ENCODE results near the gene MYO1C. TPM values are rescaled to one million over a fixed set of nuclear protein-coding genes. Genes with fewer than 3 reads are reported as not detected.
"Not testable (repeated sequence)": the region's sequence is repeated elsewhere in the genome, so short reads cannot be mapped to it uniquely, and the experiment has no call there.

The MYO1C gene
- total and polyA plus RNA-seq, 5 donors from 2014 or later = 7.3 to 33.7 (median 10.6) TPM

- DNase-seq (no peak), ATAC-seq (ENCODE audit: low read depth in 2 of 2) (no peak)
- Histone ChIP-seq H3K36me3 (ENCODE audit: control insufficient read depth, insufficient read depth, low read length) (peaks cover 8% of the 10 kb centered on the region), H3K9me3 (ENCODE audit: control insufficient read depth in 2 of 2, low read length in 2 of 2) (no peaks in the 10 kb centered on the region), H3K4me1 (ENCODE audit: control insufficient read depth, insufficient read depth, low read length, poor library complexity, severe bottlenecking) (peaks cover 30% of the 10 kb centered on the region), H3K4me3 (ENCODE audit: low read depth, low read length) (peak overlapping the region; percentile 86), H3K27me3 (ENCODE audit: control insufficient read depth, insufficient read depth, low read length) (no peaks in the 10 kb centered on the region), H3K27ac (ENCODE audit: insufficient read depth, low read length, poor library complexity, severe bottlenecking) (peak overlapping the region; percentile 93)
- Mint-ChIP-seq H3K9me3 (no peaks in the 10 kb centered on the region), H3K27ac (peak overlapping the region; percentile 39 to 94 (median 92)), H3K27me3 (peaks cover 5% of the 10 kb centered on the region), H3K36me3 (no peaks in the 10 kb centered on the region), H3K4me1 (peaks cover 15 to 58% (median 32%) of the 10 kb centered on the region in 4 donors), H3K4me3 (peak overlapping the region; percentile 91 to 97 (median 93))
These were observed 37.9 kb downstream of the MYO1C start for GRCh38 chr17:1454541-1454940.

- peaks cover 22 to 66% (median 41%) of the 10 kb centered on the region in 4 donors for H3K4me1 Mint-ChIP-seq
- H3K27me3 Mint-ChIP-seq; H3K9me3 Mint-ChIP-seq; ATAC-seq (ENCODE audit: low read depth in 2 of 2); H3K36me3 Mint-ChIP-seq; H3K27ac ChIP-seq (ENCODE audit: insufficient read depth, low read length, poor library complexity, severe bottlenecking); H3K4me3 ChIP-seq (ENCODE audit: low read depth, low read length); DNase-seq; H3K27me3 ChIP-seq (ENCODE audit: control insufficient read depth, insufficient read depth, low read length); H3K9me3 ChIP-seq (ENCODE audit: control insufficient read depth in 2 of 2, low read length in 2 of 2): not testable (repeated sequence)
- peaks cover 30% of the 10 kb centered on the region for H3K4me1 ChIP-seq (ENCODE audit: control insufficient read depth, insufficient read depth, low read length, poor library complexity, severe bottlenecking)
- H3K4me3 Mint-ChIP-seq = peak overlapping the region; percentile 63 to 93 (median 72)
- peaks cover 10% of the 10 kb centered on the region for H3K36me3 ChIP-seq (ENCODE audit: control insufficient read depth, insufficient read depth, low read length)
- peak overlapping the region in 1 of 3 donors; percentile 83 for H3K27ac Mint-ChIP-seq
These were observed 38.8 kb downstream of the MYO1C start for GRCh38 chr17:1453694-1454093.

DNA sequence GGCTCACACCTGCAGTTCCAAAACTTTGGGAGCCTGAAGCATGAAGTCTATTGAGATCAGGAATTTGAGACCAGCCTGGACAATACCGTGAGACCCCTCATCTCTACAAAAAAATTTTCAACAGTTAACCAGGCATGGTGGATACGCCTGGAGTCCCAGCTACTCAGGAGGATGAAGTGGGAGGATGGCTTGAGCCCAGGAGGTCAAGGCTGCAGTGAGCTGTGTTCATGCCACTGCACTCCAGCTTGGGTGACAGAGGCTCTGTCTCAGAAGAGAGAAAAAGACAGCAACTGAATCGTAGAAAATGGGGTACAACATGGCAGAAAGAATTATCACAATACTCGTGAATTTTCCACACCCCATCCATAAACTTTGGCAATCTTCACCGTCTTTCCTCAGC is 39.6 kb downstream of the MYO1C start:
- Mint-ChIP-seq H3K4me3 (peak overlapping the region in 3 of 4 donors; percentile 70 to 93 (median 74)), H3K9me3 (no peaks in the 10 kb centered on the region), H3K4me1 (peaks cover 22 to 72% (median 42%) of the 10 kb centered on the region in 4 donors), H3K36me3 (no peaks in the 10 kb centered on the region), H3K27ac (peak overlapping the region in 2 of 3 donors; percentile 32 to 83), H3K27me3 (peaks cover 5% of the 10 kb centered on the region)
- no peaks in the 10 kb centered on the region for H3K9me3 ChIP-seq (ENCODE audit: control insufficient read depth in 2 of 2, low read length in 2 of 2)
- H3K4me1 ChIP-seq (ENCODE audit: control insufficient read depth, insufficient read depth, low read length, poor library complexity, severe bottlenecking) = peaks cover 32% of the 10 kb centered on the region
- peaks cover 10% of the 10 kb centered on the region for H3K36me3 ChIP-seq (ENCODE audit: control insufficient read depth, insufficient read depth, low read length)
- H3K4me3 ChIP-seq (ENCODE audit: low read depth, low read length) = no peak overlapping the region
- DNase-seq (no peak), ATAC-seq (ENCODE audit: low read depth in 2 of 2) (no peak)
- no peak overlapping the region for H3K27ac ChIP-seq (ENCODE audit: insufficient read depth, low read length, poor library complexity, severe bottlenecking)
- no peaks in the 10 kb centered on the region for H3K27me3 ChIP-seq (ENCODE audit: control insufficient read depth, insufficient read depth, low read length)

DNA sequence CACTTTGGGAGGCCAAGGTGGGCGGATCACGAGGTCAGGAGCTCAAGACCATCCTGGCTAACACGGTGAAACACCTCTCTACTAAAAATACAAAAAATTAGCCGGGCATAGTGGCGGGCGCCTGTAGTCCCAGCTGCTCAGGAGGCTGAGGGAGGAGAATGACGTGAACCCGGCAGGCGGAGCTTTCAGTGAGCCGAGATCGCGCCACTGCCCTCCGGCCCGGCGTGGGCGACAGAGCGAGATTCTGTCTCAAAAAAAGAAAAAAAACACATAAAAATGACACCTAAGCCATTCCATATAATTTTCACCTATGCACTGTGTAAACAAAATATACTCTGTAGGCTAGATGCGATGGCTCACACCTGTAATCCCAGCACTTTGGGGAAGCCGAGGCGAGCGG is 42.2 kb downstream of the MYO1C start:
- not testable (repeated sequence) for H3K9me3 ChIP-seq (ENCODE audit: control insufficient read depth in 2 of 2, low read length in 2 of 2); H3K27me3 Mint-ChIP-seq; H3K9me3 Mint-ChIP-seq; H3K36me3 Mint-ChIP-seq; H3K4me3 ChIP-seq (ENCODE audit: low read depth, low read length); ATAC-seq (ENCODE audit: low read depth in 2 of 2); H3K27ac ChIP-seq (ENCODE audit: insufficient read depth, low read length, poor library complexity, severe bottlenecking); DNase-seq; H3K27ac Mint-ChIP-seq; H3K27me3 ChIP-seq (ENCODE audit: control insufficient read depth, insufficient read depth, low read length)
- H3K36me3 ChIP-seq (ENCODE audit: control insufficient read depth, insufficient read depth, low read length) = peaks cover 13% of the 10 kb centered on the region
- Mint-ChIP-seq H3K4me3 (peak overlapping the region in 1 of 4 donors; percentile 56), H3K4me1 (peaks cover 28 to 82% (median 54%) of the 10 kb centered on the region in 4 donors)
- peaks cover 35% of the 10 kb centered on the region for H3K4me1 ChIP-seq (ENCODE audit: control insufficient read depth, insufficient read depth, low read length, poor library complexity, severe bottlenecking)

DNA sequence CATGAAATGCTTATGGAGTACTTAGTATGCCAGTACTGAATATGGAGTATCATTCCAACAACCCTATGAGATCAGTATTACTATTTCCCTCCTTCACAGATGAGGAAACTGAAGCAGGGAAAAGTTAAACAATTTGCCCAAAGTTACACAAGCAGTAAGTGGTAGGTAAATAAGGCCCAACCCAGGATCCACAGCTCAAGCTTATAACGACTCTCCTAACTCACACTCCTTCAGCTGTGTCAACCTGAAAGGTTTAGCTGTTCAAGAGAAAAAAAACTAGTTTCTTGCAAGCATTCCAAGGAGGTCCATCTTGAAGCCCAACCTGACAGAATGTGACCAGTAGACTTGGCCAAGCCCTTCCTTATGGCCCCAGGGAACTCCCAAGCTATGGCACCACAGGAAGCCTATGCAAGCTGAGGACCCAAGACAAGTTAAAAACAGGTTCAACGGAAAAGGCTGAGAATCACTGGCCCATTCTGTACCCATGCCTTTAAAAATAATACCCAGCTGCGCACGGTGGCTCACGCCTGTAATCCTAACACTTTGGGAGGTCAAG is 43.0 kb downstream of the MYO1C start:
- Histone ChIP-seq H3K27ac (ENCODE audit: insufficient read depth, low read length, poor library complexity, severe bottlenecking) (no peak overlapping the region), H3K9me3 (ENCODE audit: control insufficient read depth in 2 of 2, low read length in 2 of 2) (no peaks in the 10 kb centered on the region), H3K4me3 (ENCODE audit: low read depth, low read length) (no peak overlapping the region), H3K36me3 (ENCODE audit: control insufficient read depth, insufficient read depth, low read length) (peaks cover 13% of the 10 kb centered on the region), H3K4me1 (ENCODE audit: control insufficient read depth, insufficient read depth, low read length, poor library complexity, severe bottlenecking) (peaks cover 27% of the 10 kb centered on the region), H3K27me3 (ENCODE audit: control insufficient read depth, insufficient read depth, low read length) (no peaks in the 10 kb centered on the region)
- H3K36me3 Mint-ChIP-seq = peaks cover 3% of the 10 kb centered on the region
- no peaks in the 10 kb centered on the region for H3K9me3 Mint-ChIP-seq
- H3K27ac Mint-ChIP-seq = peak overlapping the region in 2 of 3 donors; percentile 28 to 63
- H3K4me3 Mint-ChIP-seq = peak overlapping the region in 2 of 4 donors; percentile 1 to 17
- H3K4me1 Mint-ChIP-seq = peaks cover 28 to 78% (median 52%) of the 10 kb centered on the region in 4 donors
- DNase-seq = no peak
- H3K27me3 Mint-ChIP-seq = no peaks in the 10 kb centered on the region
- no peak for ATAC-seq (ENCODE audit: low read depth in 2 of 2)

GRCh38 chr17:1447052-1447451 is 45.4 kb downstream of the MYO1C start:
- Histone ChIP-seq H3K4me3 (ENCODE audit: low read depth, low read length) (no peak overlapping the region), H3K27me3 (ENCODE audit: control insufficient read depth, insufficient read depth, low read length) (no peaks in the 10 kb centered on the region), H3K36me3 (ENCODE audit: control insufficient read depth, insufficient read depth, low read length) (peaks cover 5% of the 10 kb centered on the region), H3K27ac (ENCODE audit: insufficient read depth, low read length, poor library complexity, severe bottlenecking) (no peak overlapping the region), H3K4me1 (ENCODE audit: control insufficient read depth, insufficient read depth, low read length, poor library complexity, severe bottlenecking) (peaks cover 13% of the 10 kb centered on the region), H3K9me3 (ENCODE audit: control insufficient read depth in 2 of 2, low read length in 2 of 2) (no peaks in the 10 kb centered on the region)
- Mint-ChIP-seq H3K9me3 (no peaks in the 10 kb centered on the region), H3K36me3 (peaks cover 3% of the 10 kb centered on the region), H3K4me1 (peaks cover 19 to 59% (median 40%) of the 10 kb centered on the region in 4 donors), H3K4me3 (peak overlapping the region in 3 of 4 donors; percentile 22 to 58 (median 24)), H3K27me3 (no peaks in the 10 kb centered on the region), H3K27ac (peak overlapping the region in 2 of 3 donors; percentile 34 to 78)
- ATAC-seq (ENCODE audit: low read depth in 2 of 2) (no peak), DNase-seq (peak in 1 of 3 donors; percentile 36)

DNA sequence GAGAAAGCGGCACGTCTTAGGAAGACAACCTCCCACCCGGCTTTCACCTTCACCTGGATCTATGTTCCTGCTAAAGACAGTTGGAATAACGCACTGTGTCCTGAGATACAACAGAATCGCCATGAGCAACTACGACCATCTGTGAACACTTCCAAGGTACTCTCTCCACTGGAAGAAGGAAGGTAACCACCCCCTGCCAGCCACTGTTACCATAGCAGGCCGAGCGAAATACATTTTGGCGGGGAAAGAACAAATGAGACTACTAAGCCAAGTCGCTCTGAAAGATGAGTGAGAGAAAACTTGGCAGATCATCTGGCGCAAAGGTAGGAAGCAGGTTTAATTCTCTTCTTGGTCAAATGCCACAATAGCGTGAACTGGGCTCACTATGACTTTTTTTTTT is 46.3 kb downstream of the MYO1C start:
- H3K27me3 ChIP-seq (ENCODE audit: control insufficient read depth, insufficient read depth, low read length) = no peaks in the 10 kb centered on the region
- peaks cover 5% of the 10 kb centered on the region for H3K36me3 ChIP-seq (ENCODE audit: control insufficient read depth, insufficient read depth, low read length)
- H3K9me3 Mint-ChIP-seq = no peaks in the 10 kb centered on the region
- H3K4me3 Mint-ChIP-seq = peak overlapping the region in 3 of 4 donors; percentile 38 to 56 (median 52)
- H3K36me3 Mint-ChIP-seq = peaks cover 3% of the 10 kb centered on the region
- peak overlapping the region in 1 of 3 donors; percentile 61 for H3K27ac Mint-ChIP-seq
- no peak for ATAC-seq (ENCODE audit: low read depth in 2 of 2)
- H3K4me1 ChIP-seq (ENCODE audit: control insufficient read depth, insufficient read depth, low read length, poor library complexity, severe bottlenecking) = peaks cover 13% of the 10 kb centered on the region
- H3K27ac ChIP-seq (ENCODE audit: insufficient read depth, low read length, poor library complexity, severe bottlenecking) = no peak overlapping the region
- no peak for DNase-seq
- no peaks in the 10 kb centered on the region for H3K27me3 Mint-ChIP-seq
- peaks cover 17 to 52% (median 33%) of the 10 kb centered on the region in 4 donors for H3K4me1 Mint-ChIP-seq
- H3K4me3 ChIP-seq (ENCODE audit: low read depth, low read length) = no peak overlapping the region
- H3K9me3 ChIP-seq (ENCODE audit: control insufficient read depth in 2 of 2, low read length in 2 of 2) = no peaks in the 10 kb centered on the region

- peaks cover 17 to 51% (median 33%) of the 10 kb centered on the region in 4 donors for H3K4me1 Mint-ChIP-seq
- H3K27me3 Mint-ChIP-seq = not testable (repeated sequence)
These were observed 46.8 kb downstream of the MYO1C start for GRCh38 chr17:1445695-1446094.

More at GRCh38 chr17:1445695-1446094, 46.8 kb downstream of the MYO1C start:
- H3K27ac ChIP-seq (ENCODE audit: insufficient read depth, low read length, poor library complexity, severe bottlenecking); H3K27ac Mint-ChIP-seq; DNase-seq; H3K4me3 ChIP-seq (ENCODE audit: low read depth, low read length); H3K9me3 ChIP-seq (ENCODE audit: control insufficient read depth in 2 of 2, low read length in 2 of 2); ATAC-seq (ENCODE audit: low read depth in 2 of 2); H3K27me3 ChIP-seq (ENCODE audit: control insufficient read depth, insufficient read depth, low read length); H3K36me3 Mint-ChIP-seq; H3K9me3 Mint-ChIP-seq: not testable (repeated sequence)
- H3K4me3 Mint-ChIP-seq = peak overlapping the region in 1 of 4 donors; percentile 64
- peaks cover 13% of the 10 kb centered on the region for H3K4me1 ChIP-seq (ENCODE audit: control insufficient read depth, insufficient read depth, low read length, poor library complexity, severe bottlenecking)
- H3K36me3 ChIP-seq (ENCODE audit: control insufficient read depth, insufficient read depth, low read length) = peaks cover 11% of the 10 kb centered on the region

Measured in CD4-positive, CD25-positive, alpha-beta regulatory T cell (primary cell).